ENCODE data around the gene CDK2. TPM values are rescaled to one million over a fixed set of nuclear protein-coding genes. Genes with fewer than 3 reads are reported as not detected.
A peak's percentile ranks its signal among the peaks of the same experiment; 100 is the strongest.

Gene CDK2
- total RNA-seq, 1 donor from 2014 or later = 82.8 TPM

DNA sequence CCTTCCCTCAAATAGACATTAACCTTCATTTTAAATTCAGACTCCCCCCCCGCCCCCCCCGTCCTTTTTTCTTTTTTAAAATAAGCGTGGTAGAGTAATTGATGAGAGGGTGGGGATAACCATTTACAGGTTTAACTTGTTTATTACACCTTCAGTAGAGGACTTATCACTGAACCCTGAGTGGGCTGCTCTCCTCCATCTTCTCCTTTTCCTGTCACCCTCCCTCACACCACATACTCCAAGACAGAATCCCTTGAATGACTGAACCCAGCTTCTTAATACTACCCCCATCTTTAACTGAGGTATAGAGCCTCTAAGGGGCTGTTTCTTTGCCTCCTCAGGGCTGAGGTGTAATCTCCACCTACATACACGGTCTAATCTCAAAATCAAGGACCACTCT is 50.6 kb downstream of the CDK2 start:
- H3K27me3 Mint-ChIP-seq = peaks cover 3% of the 10 kb centered on the region
- no peak overlapping the region for H3K4me3 Mint-ChIP-seq
- peak overlapping the region; percentile 58 for H3K27ac Mint-ChIP-seq
- peaks cover 9% of the 10 kb centered on the region for H3K36me3 Mint-ChIP-seq
- TF ChIP-seq, protein P1, sequence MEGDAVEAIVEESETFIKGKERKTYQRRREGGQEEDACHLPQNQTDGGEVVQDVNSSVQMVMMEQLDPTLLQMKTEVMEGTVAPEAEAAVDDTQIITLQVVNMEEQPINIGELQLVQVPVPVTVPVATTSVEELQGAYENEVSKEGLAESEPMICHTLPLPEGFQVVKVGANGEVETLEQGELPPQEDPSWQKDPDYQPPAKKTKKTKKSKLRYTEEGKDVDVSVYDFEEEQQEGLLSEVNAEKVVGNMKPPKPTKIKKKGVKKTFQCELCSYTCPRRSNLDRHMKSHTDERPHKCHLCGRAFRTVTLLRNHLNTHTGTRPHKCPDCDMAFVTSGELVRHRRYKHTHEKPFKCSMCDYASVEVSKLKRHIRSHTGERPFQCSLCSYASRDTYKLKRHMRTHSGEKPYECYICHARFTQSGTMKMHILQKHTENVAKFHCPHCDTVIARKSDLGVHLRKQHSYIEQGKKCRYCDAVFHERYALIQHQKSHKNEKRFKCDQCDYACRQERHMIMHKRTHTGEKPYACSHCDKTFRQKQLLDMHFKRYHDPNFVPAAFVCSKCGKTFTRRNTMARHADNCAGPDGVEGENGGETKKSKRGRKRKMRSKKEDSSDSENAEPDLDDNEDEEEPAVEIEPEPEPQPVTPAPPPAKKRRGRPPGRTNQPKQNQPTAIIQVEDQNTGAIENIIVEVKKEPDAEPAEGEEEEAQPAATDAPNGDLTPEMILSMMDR (conservative IDR thresholded peaks at IDR 0.05) = no peak
- DNase-seq (ENCODE audit: extremely low spot score, unreplicated experiment) = no peak
- H3K9me3 Mint-ChIP-seq = no peaks in the 10 kb centered on the region
- H3K4me1 Mint-ChIP-seq (ENCODE audit: unreplicated experiment) = peaks cover 54% of the 10 kb centered on the region

DNA sequence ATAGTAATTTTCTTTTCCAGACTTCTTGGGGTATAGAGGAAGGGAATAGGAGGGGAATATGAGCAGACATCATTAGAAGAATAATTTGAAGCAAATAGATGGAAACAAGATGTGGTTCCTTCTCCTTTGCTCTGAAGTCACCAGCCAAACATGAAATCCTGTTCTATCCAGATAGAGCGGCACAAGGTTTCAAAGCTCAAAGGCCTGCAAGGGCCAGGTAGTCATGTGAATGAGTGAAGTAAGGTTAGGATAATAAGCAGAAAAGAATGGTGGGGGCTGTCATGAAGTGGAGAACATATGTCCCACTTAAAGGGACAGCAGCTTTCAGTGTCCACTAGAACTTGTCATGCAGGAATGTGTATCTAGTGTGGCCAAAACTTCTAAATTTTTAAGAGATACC is 51.7 kb downstream of the CDK2 start:
- no peaks in the 10 kb centered on the region for H3K9me3 Mint-ChIP-seq
- TF ChIP-seq, protein P1 (conservative IDR thresholded peaks at IDR 0.05) = no peak
- DNase-seq (ENCODE audit: extremely low spot score, unreplicated experiment) = no peak
- H3K4me1 Mint-ChIP-seq (ENCODE audit: unreplicated experiment) = peaks cover 61% of the 10 kb centered on the region
- H3K36me3 Mint-ChIP-seq = peaks cover 9% of the 10 kb centered on the region
- no peak overlapping the region for H3K4me3 Mint-ChIP-seq
- H3K27ac Mint-ChIP-seq = no peak overlapping the region
- H3K27me3 Mint-ChIP-seq = peaks cover 3% of the 10 kb centered on the region

DNA sequence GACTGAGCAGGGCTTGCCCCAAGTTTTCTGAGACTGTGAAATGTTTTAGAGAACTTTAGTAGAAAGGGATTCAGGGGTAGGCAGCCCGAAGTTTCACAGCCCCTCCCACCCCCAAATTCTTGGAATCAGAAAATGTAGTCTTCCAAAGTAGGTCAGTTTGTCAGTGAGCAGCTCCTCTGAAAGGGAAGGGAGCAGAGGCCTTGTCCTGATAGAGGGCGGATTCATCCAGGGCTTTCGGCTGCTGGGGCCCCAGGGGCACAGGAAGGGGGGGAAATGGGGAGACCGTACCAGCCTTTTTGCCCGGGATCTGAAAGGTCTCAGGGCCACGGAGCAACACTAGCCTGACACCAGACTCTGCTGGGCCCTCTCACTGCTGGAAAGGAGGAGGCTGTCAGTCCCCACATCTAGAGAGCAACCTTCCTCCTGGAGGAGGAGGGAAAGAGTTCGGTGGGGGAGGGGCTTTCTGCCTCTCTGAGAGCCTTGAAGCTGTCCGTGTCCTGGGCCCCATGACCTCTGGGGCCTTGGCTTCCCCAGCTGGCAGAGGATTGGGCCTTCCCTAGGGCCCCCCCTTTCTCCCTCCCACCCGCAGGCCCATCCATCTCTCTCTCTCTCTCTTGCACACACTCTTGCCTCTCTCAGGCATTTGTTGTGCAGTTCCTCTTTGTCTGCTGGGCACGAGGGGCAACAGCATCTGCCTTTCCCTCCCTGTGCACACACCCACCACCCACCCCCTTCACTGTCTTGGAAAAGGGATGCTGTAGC is 54.0 kb downstream of the CDK2 start, which contains the start of gene IKZF4:
IKZF4 (plus strand) TSS at position 621 of the 762 bp plus-strand sequence. CDS start 451 bp downstream, outside the sequence.
- H3K27ac Mint-ChIP-seq = peak within 1 kb of the TSS; percentile 97
- peaks cover 54% of the 10 kb centered on the region for H3K4me1 Mint-ChIP-seq (ENCODE audit: unreplicated experiment)
- peak; percentile 79 for DNase-seq (ENCODE audit: extremely low spot score, unreplicated experiment)
- peaks cover 3% of the 10 kb centered on the region for H3K27me3 Mint-ChIP-seq
- TF ChIP-seq, protein P1 (conservative IDR thresholded peaks at IDR 0.05) = no peak
- no peaks in the 10 kb centered on the region for H3K9me3 Mint-ChIP-seq
- peaks cover 12% of the 10 kb centered on the region for H3K36me3 Mint-ChIP-seq
- peak within 1 kb of the TSS; percentile 95 for H3K4me3 Mint-ChIP-seq

DNA sequence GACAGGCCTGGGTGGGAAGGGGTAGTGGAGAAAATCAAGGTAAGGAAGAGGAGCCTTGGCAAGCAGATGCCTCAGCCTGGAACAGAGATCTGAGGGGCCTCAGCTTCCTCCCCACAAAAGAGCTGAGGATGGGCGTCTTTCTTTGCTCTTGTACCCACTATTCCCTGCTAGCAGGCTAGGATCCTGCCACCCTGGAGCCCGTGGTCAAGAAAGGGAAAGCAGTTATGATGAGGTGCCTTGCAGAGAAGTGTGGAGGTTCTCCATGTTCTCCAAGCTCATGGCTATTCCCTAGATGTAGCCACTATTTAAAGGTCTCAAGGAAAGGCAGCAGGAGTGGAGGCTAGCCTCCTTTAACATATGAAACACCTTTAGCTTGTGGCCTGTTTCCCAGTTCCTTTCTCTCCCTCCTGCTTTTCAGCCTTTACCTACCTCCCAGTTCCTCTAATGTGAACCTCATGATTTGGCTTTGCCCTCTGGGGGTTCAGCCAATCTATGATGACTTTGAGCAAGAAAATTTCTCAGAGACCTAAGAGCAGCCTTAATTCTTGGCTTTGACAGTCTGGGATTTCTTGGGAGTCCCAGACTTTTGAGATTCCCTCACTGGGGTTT is 55.4 kb downstream of the CDK2 start:
- H3K9me3 Mint-ChIP-seq = no peaks in the 10 kb centered on the region
- TF ChIP-seq, protein P1 (conservative IDR thresholded peaks at IDR 0.05) = no peak
- H3K27ac Mint-ChIP-seq = peak overlapping the region; percentile 97
- peaks cover 13% of the 10 kb centered on the region for H3K36me3 Mint-ChIP-seq
- H3K4me1 Mint-ChIP-seq (ENCODE audit: unreplicated experiment) = peaks cover 45% of the 10 kb centered on the region
- DNase-seq (ENCODE audit: extremely low spot score, unreplicated experiment) = no peak
- H3K4me3 Mint-ChIP-seq = peak overlapping the region; percentile 95
- peaks cover 3% of the 10 kb centered on the region for H3K27me3 Mint-ChIP-seq

Other genes with a start within 250 kb of the CDK2 start
- 7.4 and 14.1 TPM in 2 replicates for gene RDH5, start 246.4 kb upstream of the CDK2 start, total RNA-seq (ENCODE audit: low replicate concordance)
- 525 and 567 TPM in 2 replicates for gene CD63, start 237.8 kb upstream of the CDK2 start, total RNA-seq (ENCODE audit: low replicate concordance)
- 11.8 and 40.1 TPM in 2 replicates for gene GDF11, start 223.7 kb upstream of the CDK2 start, total RNA-seq (ENCODE audit: low replicate concordance)
- 51.4 and 75.9 TPM in 2 replicates for gene SARNP, start 149.1 kb upstream of the CDK2 start, total RNA-seq (ENCODE audit: low replicate concordance)
- 50.9 and 76.1 TPM in 2 replicates for gene ORMDL2, start 148.8 kb upstream of the CDK2 start, total RNA-seq (ENCODE audit: low replicate concordance)
- gene DNAJC14, start 137.2 kb upstream of the CDK2 start, total RNA-seq (ENCODE audit: low replicate concordance) = 30.0 and 34.6 TPM in 2 replicates
- 0.38 and 0.48 TPM in 2 replicates for gene MMP19, start 123.9 kb upstream of the CDK2 start, total RNA-seq (ENCODE audit: low replicate concordance)
- gene PYM1, start 38.9 kb upstream of the CDK2 start, total RNA-seq (ENCODE audit: low replicate concordance) = 28.0 and 33.7 TPM in 2 replicates
- gene DGKA, start 35.7 kb upstream of the CDK2 start, total RNA-seq (ENCODE audit: low replicate concordance) = 28.6 and 46.6 TPM in 2 replicates
- 1.4 and 136 TPM in 2 replicates for gene PMEL, start 788 bp upstream of the CDK2 start, total RNA-seq (ENCODE audit: low replicate concordance)
- 105 and 131 TPM in 2 replicates for gene RAB5B, start 7.2 kb downstream of the CDK2 start, total RNA-seq (ENCODE audit: low replicate concordance)
- gene SUOX, start 30.4 kb downstream of the CDK2 start, total RNA-seq (ENCODE audit: low replicate concordance) = 28.4 and 34.6 TPM in 2 replicates
- 6.1 and 21.0 TPM in 2 replicates for gene IKZF4, start 54.2 kb downstream of the CDK2 start, total RNA-seq (ENCODE audit: low replicate concordance)
- gene RPS26, start 75.1 kb downstream of the CDK2 start, total RNA-seq (ENCODE audit: low replicate concordance) = 20.2 and 38.7 TPM in 2 replicates
- gene ERBB3, start 113.3 kb downstream of the CDK2 start, total RNA-seq (ENCODE audit: low replicate concordance) = 76.5 and 176 TPM in 2 replicates
- gene PA2G4, start 137.7 kb downstream of the CDK2 start, total RNA-seq (ENCODE audit: low replicate concordance) = 115 and 141 TPM in 2 replicates
- gene RPL41, start 149.8 kb downstream of the CDK2 start, total RNA-seq (ENCODE audit: low replicate concordance) = 4,566 and 4,714 TPM in 2 replicates
- 11.6 and 12.1 TPM in 2 replicates for gene ZC3H10, start 151.4 kb downstream of the CDK2 start, total RNA-seq (ENCODE audit: low replicate concordance)
- 81.4 and 96.3 TPM in 2 replicates for gene ESYT1, start 161.4 kb downstream of the CDK2 start, total RNA-seq (ENCODE audit: low replicate concordance)
- 66.2 and 161 TPM in 2 replicates for gene MYL6B, start 185.8 kb downstream of the CDK2 start, total RNA-seq (ENCODE audit: low replicate concordance)
- gene MYL6, start 191.5 kb downstream of the CDK2 start, total RNA-seq (ENCODE audit: low replicate concordance) = 1,223 and 1,943 TPM in 2 replicates
- gene SMARCC2, start 222.7 kb downstream of the CDK2 start, total RNA-seq (ENCODE audit: low replicate concordance) = 92.8 and 147 TPM in 2 replicates

Measured in type B pancreatic cell (in vitro differentiated cells).